Natural killer cell (primary cell): ENCODE data around the gene NCOA1. TPM values are rescaled to one million over a fixed set of nuclear protein-coding genes. Genes with fewer than 3 reads are reported as not detected.
"Not testable (repeated sequence)": the region's sequence is repeated elsewhere in the genome, so short reads cannot be mapped to it uniquely, and the experiment has no call there.

Experiments used
- ATAC-seq, 3 donors: fragments of 150-1000 bp in 2 of 3; fragments of 200-7000 bp in 1 of 3; cut with Tn5 transposase; 1 replicate in 1 of 3; 2 replicates in 2 of 3; pipeline ENCODE4 v1.10.0; 2021; ENCODE audit warnings: mild to moderate bottlenecking in 2 of 3, moderate library complexity in 2 of 3
- DNase-seq, 2 donors: peaks; one replicate each; pipeline versions ENCODE4 v3.0.0 to v3.0.0-alpha.2; 2013 to 2021; ENCODE audit warnings: mixed read lengths in 1 of 2
- H3K27ac ChIP-seq: one replicate; pipeline ENCODE4 v1.5.1; 2013; ENCODE audit warnings: mild to moderate bottlenecking, low read length
- H3K27me3 ChIP-seq: one replicate; pipeline ENCODE4 v1.6.1; 2013; ENCODE audit warnings: low read length; ENCODE audit not compliant: control insufficient read depth, insufficient read depth
- H3K36me3 ChIP-seq: one replicate; pipeline ENCODE4 v1.6.1; 2013; ENCODE audit warnings: low read length; ENCODE audit not compliant: control insufficient read depth, insufficient read depth
- H3K4me1 ChIP-seq: one replicate; pipeline ENCODE4 v1.6.1; 2013; ENCODE audit warnings: low read length; ENCODE audit not compliant: control insufficient read depth, insufficient read depth
- H3K4me3 ChIP-seq: one replicate; pipeline ENCODE4 v1.5.1; 2013; ENCODE audit warnings: low read length
- H3K9me3 ChIP-seq: one replicate; pipeline ENCODE4 v1.6.1; 2013; ENCODE audit warnings: low read length; ENCODE audit not compliant: control insufficient read depth, insufficient read depth
- H3K27ac Mint-ChIP-seq, 2 donors: one replicate each; pipeline ENCODE4 v1.8.0; 2022; ENCODE audit warnings: mild to moderate bottlenecking in 2 of 2, mixed read lengths in 2 of 2, moderate library complexity in 1 of 2
- H3K27me3 Mint-ChIP-seq, 2 donors: one replicate each; pipeline ENCODE4 v1.8.0; 2022; ENCODE audit warnings: low read depth in 2 of 2, mixed read lengths in 2 of 2
- H3K36me3 Mint-ChIP-seq: one replicate; pipeline ENCODE4 v1.8.0; 2022; ENCODE audit warnings: mixed read lengths
- H3K4me1 Mint-ChIP-seq, 2 donors: one replicate each; pipeline ENCODE4 v1.8.0; 2022; ENCODE audit warnings: mixed read lengths in 2 of 2
- H3K4me3 Mint-ChIP-seq: one replicate; pipeline ENCODE4 v1.8.0; 2022; ENCODE audit warnings: mild to moderate bottlenecking, moderate library complexity, mixed read lengths
- H3K9me3 Mint-ChIP-seq, 2 donors: one replicate each; pipeline ENCODE4 v1.8.0; 2022; ENCODE audit warnings: mixed read lengths in 2 of 2
- CTCF ChIP-seq: fragments of 200-600 bp; IDR thresholded peaks from one replicate; pipeline ENCODE4 v1.8.0; 2022; ENCODE audit warnings: antibody characterized with exemption
- WGBS: methylation state at CpG from one replicate; pipeline ENCODE4 v1.1.7; 2013; ENCODE audit warnings: missing lambda C conversion rate; ENCODE audit not compliant: insufficient coverage; 5-methylcytosine and 5-hydroxymethylcytosine counted together
- intact Hi-C: fragments of 100-400 bp; cut with micrococcal nuclease; formaldehyde crosslinking; loops from one replicate; pipeline ENCODE4 v1.14.2; 2022
- total RNA-seq, 4 donors: library from RNA; stranded (reverse); fragments of 120-200 nt in 1 of 4; gene quantifications; one replicate each; pipeline versions ENCODE4 v1.2.3 to v1.2.4, GENCODE V29; 2013 to 2022

Gene NCOA1
- total RNA-seq, 3 donors from 2014 or later (not counting 1 experiment from before 2014, with no cell fraction given): 122 to 149 (median 124) TPM

GRCh38 chr2:24466871-24467870 lies 23.9 kb upstream of the NCOA1 start:
- no peaks in the 10 kb centered on the region for H3K9me3 Mint-ChIP-seq
- no peaks in the 10 kb centered on the region for H3K36me3 ChIP-seq
- intact Hi-C loops: no loop called here
- WGBS: 82% methylated on average over 6 of the region's 7 CpGs
- H3K27me3 ChIP-seq: no peaks in the 10 kb centered on the region
- H3K4me1 Mint-ChIP-seq: peaks cover 6 to 9% of the 10 kb centered on the region in 2 donors
- H3K27me3 Mint-ChIP-seq: no peaks in the 10 kb centered on the region
- H3K27ac ChIP-seq: no peak overlapping the region
- H3K4me3 Mint-ChIP-seq: no peak overlapping the region
- no peak for TF ChIP-seq CTCF
- H3K9me3 ChIP-seq: no peaks in the 10 kb centered on the region
- H3K36me3 Mint-ChIP-seq: no peaks in the 10 kb centered on the region
- ATAC-seq (no peak), DNase-seq (no peak)
- H3K4me3 ChIP-seq: no peak overlapping the region
- H3K27ac Mint-ChIP-seq: no peak overlapping the region
- peaks cover 2% of the 10 kb centered on the region for H3K4me1 ChIP-seq

GRCh38 chr2:24468453-24468852 lies 22.6 kb upstream of the NCOA1 start:
- intact Hi-C loops, H3K4me3 ChIP-seq, H3K9me3 Mint-ChIP-seq, H3K9me3 ChIP-seq, H3K27ac Mint-ChIP-seq, DNase-seq, ATAC-seq, H3K27me3 Mint-ChIP-seq, H3K36me3 ChIP-seq, H3K4me1 Mint-ChIP-seq, H3K36me3 Mint-ChIP-seq, H3K27ac ChIP-seq, H3K4me3 Mint-ChIP-seq, H3K27me3 ChIP-seq, H3K4me1 ChIP-seq: not testable (repeated sequence)
- 88% methylated on average over 1 of the region's 1 CpG for WGBS

- ATAC-seq (no peak), DNase-seq (no peak)
- Mint-ChIP-seq H3K9me3 (no peaks in the 10 kb centered on the region), H3K4me3 (no peak overlapping the region), H3K27me3 (no peaks in the 10 kb centered on the region), H3K36me3 (no peaks in the 10 kb centered on the region), H3K4me1 (no peaks in the 10 kb centered on the region), H3K27ac (no peak overlapping the region)
- no peaks in the 10 kb centered on the region for H3K36me3 ChIP-seq
- 72% methylated on average over 2 of the region's 2 CpGs for WGBS
- H3K27ac ChIP-seq: no peak overlapping the region
- intact Hi-C loops: no loop called here
- H3K9me3 ChIP-seq: no peaks in the 10 kb centered on the region
- no peak overlapping the region for H3K4me3 ChIP-seq
- no peak for TF ChIP-seq CTCF
- no peaks in the 10 kb centered on the region for H3K4me1 ChIP-seq
- H3K27me3 ChIP-seq: no peaks in the 10 kb centered on the region
Measured at GRCh38 chr2:24469148-24469650, 21.9 kb upstream of the NCOA1 start.

GRCh38 chr2:24471662-24472061 lies 19.4 kb upstream of the NCOA1 start:
- Mint-ChIP-seq H3K4me3 (no peak overlapping the region), H3K27me3 (no peaks in the 10 kb centered on the region), H3K9me3 (no peaks in the 10 kb centered on the region), H3K27ac (no peak overlapping the region), H3K36me3 (no peaks in the 10 kb centered on the region), H3K4me1 (no peaks in the 10 kb centered on the region)
- ATAC-seq (peak in 1 of 3 donors; percentile 50), DNase-seq (peak in 1 of 2 donors; percentile 44)
- Histone ChIP-seq H3K4me3 (no peak overlapping the region), H3K36me3 (no peaks in the 10 kb centered on the region), H3K9me3 (no peaks in the 10 kb centered on the region), H3K4me1 (no peaks in the 10 kb centered on the region), H3K27me3 (no peaks in the 10 kb centered on the region), H3K27ac (no peak overlapping the region)
- TF ChIP-seq CTCF: no peak
- WGBS: 71% methylated on average over 4 of the region's 5 CpGs
- intact Hi-C loops: no loop called here
